GM19193 (cell line): ENCODE data around the gene UBE2J2.

Experiments
- POLR2A ChIP-seq: IDR thresholded peaks from 4 replicates; pipeline ENCODE4 v1.6.1; 2011; ENCODE audit not compliant: insufficient read depth, insufficient read length; ENCODE audit errors: extremely low read depth

The UBE2J2 gene

GRCh38 chr1:1215881-1216605 lies 57.6 kb downstream of the UBE2J2 start:
- TF ChIP-seq POLR2A: no peak

- TF ChIP-seq POLR2A: no peak
Measured at GRCh38 chr1:1215080-1215676, 58.5 kb downstream of the UBE2J2 start.

- no peak for TF ChIP-seq POLR2A
Measured at GRCh38 chr1:1213345-1214265, 60.0 kb downstream of the UBE2J2 start, which contains the start of gene TNFRSF4. Gene TNFRSF4, minus strand, starts transcription at chr1:1214153. Its CDS starts 26 bp downstream, at chr1:1214127.

- TF ChIP-seq POLR2A: no peak
Measured at GRCh38 chr1:1212780-1213344, 60.8 kb downstream of the UBE2J2 start.

- no peak for TF ChIP-seq POLR2A
Measured at GRCh38 chr1:1211541-1212441, 61.9 kb downstream of the UBE2J2 start.

- TF ChIP-seq POLR2A: no peak
Measured at GRCh38 chr1:1210726-1211540, 62.7 kb downstream of the UBE2J2 start.

GRCh38 chr1:1208713-1209433 lies 64.8 kb downstream of the UBE2J2 start:
- no peak for TF ChIP-seq POLR2A

GRCh38 chr1:1207571-1207892 lies 66.1 kb downstream of the UBE2J2 start:
- no peak for TF ChIP-seq POLR2A

- TF ChIP-seq POLR2A: no peak
Measured at GRCh38 chr1:1206966-1207531, 66.6 kb downstream of the UBE2J2 start.

GRCh38 chr1:1206376-1206965 lies 67.2 kb downstream of the UBE2J2 start, which contains the start of gene TNFRSF18:
Gene TNFRSF18, minus strand, starts transcription at chr1:1206592. Its CDS starts 21 bp downstream, at chr1:1206571.
- no peak for TF ChIP-seq POLR2A

GRCh38 chr1:1205769-1206375 lies 67.8 kb downstream of the UBE2J2 start:
- no peak for TF ChIP-seq POLR2A
